NB4 (cell line): ENCODE results near the gene PNPT1.
"Not testable (repeated sequence)": the region's sequence is repeated elsewhere in the genome, so short reads cannot be mapped to it uniquely, and the experiment has no call there.

Experiments
- DNase-seq: peaks from one replicate; pipeline ENCODE4 v3.0.0; 2010; ENCODE audit warnings: low read depth
- H3K4me3 ChIP-seq: one replicate; pipeline ENCODE4 v1.5.1; 2011; ENCODE audit warnings: mild to moderate bottlenecking, low read depth, low read length, moderate library complexity
- MYC ChIP-seq: IDR thresholded peaks from 2 replicates; pipeline ENCODE4 v1.6.1; 2011; ENCODE audit warnings: low read depth, low read length
- POLR2A ChIP-seq: IDR thresholded peaks from 2 replicates; pipeline ENCODE4 v1.6.1; 2011; ENCODE audit warnings: mild to moderate bottlenecking; ENCODE audit not compliant: insufficient read length; ENCODE audit errors: extremely low read depth
- TF ChIP-seq, protein P1 (sequence below): IDR thresholded peaks from 2 replicates; pipeline ENCODE4 v1.6.1; 2011; ENCODE audit warnings: low read depth, low read length
- TF ChIP-seq, protein P2 (sequence below): IDR thresholded peaks from one replicate; pipeline ENCODE4 v1.5.1; 2012; ENCODE audit warnings: low read depth, low read length

PNPT1 gene

DNA sequence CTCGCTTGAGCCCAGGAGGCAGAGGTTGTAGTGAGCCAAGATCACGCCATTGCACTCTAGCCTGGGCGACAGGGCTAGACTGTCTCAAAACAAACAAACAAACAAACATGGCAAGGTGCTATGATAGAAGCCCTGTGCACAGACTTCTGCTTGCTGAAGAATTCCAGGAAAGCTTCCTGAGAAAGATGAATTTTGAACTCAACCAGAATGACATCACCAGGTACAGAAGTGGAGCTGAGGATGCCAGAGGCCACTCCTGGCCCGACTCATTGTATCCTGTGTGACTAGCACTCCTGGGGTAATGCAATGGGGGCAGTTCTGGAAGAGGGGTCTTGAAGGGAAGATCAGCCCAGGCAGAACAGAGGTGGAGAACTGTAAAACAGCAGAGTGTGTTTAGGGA lies 22.0 kb upstream of the PNPT1 start:
- H3K4me3 ChIP-seq: no peak overlapping the region
- DNase-seq: no peak
- TF ChIP-seq POLR2A (no peak), MYC (no peak)
- TF ChIP-seq, protein P1, sequence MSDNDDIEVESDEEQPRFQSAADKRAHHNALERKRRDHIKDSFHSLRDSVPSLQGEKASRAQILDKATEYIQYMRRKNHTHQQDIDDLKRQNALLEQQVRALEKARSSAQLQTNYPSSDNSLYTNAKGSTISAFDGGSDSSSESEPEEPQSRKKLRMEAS: no peak
- TF ChIP-seq, protein P2, sequence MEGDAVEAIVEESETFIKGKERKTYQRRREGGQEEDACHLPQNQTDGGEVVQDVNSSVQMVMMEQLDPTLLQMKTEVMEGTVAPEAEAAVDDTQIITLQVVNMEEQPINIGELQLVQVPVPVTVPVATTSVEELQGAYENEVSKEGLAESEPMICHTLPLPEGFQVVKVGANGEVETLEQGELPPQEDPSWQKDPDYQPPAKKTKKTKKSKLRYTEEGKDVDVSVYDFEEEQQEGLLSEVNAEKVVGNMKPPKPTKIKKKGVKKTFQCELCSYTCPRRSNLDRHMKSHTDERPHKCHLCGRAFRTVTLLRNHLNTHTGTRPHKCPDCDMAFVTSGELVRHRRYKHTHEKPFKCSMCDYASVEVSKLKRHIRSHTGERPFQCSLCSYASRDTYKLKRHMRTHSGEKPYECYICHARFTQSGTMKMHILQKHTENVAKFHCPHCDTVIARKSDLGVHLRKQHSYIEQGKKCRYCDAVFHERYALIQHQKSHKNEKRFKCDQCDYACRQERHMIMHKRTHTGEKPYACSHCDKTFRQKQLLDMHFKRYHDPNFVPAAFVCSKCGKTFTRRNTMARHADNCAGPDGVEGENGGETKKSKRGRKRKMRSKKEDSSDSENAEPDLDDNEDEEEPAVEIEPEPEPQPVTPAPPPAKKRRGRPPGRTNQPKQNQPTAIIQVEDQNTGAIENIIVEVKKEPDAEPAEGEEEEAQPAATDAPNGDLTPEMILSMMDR: no peak

DNA sequence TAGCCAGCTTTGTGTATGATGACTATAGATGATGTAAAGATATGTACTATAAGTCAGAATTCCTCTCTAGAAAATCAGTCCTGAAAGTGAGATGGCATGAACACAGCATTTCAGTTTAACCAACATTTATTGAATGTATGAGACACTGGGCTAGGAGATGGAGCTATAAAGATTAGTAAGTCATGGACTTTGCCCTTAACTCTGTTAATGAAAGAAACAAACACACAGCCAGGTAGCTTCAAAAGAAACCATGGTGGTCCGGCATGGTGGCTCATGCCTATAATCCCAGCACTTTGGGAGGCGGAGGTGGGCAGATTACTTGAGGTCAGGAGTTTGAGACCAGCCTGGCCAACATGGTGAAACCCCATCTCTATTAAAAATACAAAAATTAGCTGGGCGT lies 21.5 kb upstream of the PNPT1 start:
- H3K4me3 ChIP-seq, DNase-seq: not testable (repeated sequence)

DNA sequence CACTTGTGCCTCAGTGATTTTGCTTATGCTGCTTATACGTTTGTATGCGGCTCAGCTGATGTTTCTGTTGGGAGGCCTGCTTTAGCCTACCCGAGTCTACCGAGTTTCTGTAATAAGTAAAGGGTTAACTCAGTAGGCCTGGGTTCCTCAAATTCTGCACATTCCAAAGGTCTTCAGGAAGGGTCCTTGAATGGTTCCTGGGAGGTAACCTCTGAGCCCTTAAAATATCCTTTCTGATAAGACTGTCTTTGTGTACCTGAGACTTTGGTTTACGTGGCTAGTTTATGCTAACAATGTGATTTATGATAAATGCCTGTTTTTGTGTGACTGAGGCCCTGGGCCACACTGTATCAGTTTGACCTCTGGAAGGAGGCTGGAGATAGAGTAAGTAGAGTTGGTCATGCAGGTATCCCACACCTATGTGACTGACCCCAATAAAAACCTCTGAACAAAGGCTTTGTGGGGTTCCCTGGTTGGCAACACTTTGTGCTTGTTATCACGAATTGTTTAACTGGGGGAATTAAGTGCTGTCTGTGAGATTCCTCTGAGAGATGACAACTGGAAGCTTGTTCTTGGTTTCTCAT lies 18.9 kb upstream of the PNPT1 start:
- TF ChIP-seq POLR2A (no peak), MYC (no peak)
- DNase-seq: no peak
- H3K4me3 ChIP-seq: no peak overlapping the region

DNA sequence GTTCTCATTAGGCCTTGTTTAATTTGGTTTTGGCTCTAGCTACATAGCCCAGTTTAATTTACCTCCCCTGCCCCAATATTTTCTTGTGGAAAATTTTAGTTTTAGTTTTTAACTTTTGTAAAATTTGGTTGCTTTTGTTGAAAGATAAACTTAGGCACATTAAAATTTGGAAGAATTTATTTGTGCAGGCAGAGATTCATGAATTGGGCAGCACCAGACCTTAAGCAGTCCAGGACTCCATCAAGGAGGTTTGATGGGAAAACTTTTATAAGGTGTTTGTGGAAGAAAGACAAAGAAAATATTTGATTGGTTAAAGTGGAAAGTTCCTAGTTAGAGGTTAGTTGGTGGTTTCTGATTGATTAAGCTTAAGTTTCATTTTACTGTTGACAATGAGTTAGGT lies 16.4 kb upstream of the PNPT1 start:
- DNase-seq: no peak
- TF ChIP-seq, protein P1: no peak
- TF ChIP-seq, protein P2: no peak
- TF ChIP-seq MYC: no peak
- no peak for TF ChIP-seq POLR2A
- no peak overlapping the region for H3K4me3 ChIP-seq

DNA sequence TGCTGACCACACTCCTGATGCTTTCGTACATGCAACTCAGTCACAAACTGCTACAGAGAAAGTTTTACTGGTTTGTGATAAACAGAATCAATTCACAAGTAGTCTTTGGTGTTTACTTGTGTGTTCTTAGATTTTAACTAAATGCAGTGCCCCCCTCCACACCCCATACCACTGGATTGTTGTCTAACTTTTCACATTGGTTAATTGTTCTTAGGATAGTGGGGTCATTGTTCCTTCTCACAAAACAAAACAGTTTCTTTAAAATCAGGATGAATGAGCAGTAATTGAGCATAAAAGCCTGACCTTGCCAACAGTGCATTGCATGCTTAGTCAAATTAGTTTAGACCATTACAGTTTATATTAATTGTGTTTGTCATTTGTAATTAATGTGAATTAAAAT lies 14.1 kb upstream of the PNPT1 start:
- no peak for DNase-seq
- no peak overlapping the region for H3K4me3 ChIP-seq
- TF ChIP-seq, protein P2: no peak
- no peak for TF ChIP-seq MYC
- TF ChIP-seq, protein P1: no peak
- no peak for TF ChIP-seq POLR2A

DNA sequence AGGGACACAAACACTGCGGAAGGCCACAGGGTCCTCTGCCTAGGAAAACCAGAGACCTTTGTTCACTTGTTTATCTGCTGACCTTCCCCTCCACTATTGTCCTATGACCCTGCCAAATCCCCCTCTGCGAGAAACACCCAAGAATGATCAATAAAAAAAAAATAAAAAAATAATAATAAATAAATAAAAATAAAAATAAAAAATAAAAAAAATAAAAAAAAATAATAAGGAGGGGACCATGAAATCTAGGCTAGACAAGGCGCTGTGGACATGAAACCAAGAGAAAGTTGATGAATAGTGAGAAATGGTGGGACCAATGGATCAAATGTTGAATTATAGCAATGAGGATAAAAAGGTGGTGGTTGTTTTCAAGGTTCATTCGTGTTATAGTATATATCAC lies 12.6 kb upstream of the PNPT1 start:
- not testable (repeated sequence) for DNase-seq, H3K4me3 ChIP-seq

DNA sequence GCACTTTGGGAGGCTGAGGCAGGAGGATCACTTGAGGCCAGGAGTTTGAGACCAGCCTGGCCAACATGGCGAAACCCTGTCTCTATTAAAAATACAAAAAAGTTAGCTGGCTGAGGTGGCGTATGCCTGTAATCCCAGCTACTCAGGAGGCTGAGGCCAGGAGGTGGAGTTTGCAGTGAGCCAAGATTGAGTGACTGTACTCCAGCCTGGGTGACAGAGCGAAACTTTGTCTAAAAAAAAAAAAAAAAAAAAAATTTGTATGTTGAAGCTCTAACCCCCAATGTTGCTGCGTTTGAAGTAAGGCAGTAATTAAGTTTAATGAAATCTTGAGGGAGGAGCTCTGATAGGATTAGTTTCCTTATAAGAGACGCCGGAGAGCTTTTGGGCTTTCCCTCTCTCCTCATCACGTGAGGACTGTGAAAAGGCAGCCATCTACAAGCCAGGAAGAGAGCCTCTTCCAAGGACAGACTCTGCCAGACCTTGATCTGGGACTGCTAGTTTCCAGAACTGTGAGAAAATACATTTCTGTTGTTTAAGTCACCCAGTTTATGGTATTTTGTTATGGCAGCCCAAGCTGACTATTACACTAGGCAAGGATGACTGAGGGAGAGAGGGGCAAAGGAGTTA lies 11.5 kb upstream of the PNPT1 start:
- no peak for DNase-seq
- H3K4me3 ChIP-seq: no peak overlapping the region
- no peak for TF ChIP-seq POLR2A
- TF ChIP-seq MYC: no peak
- TF ChIP-seq, protein P2: no peak
- TF ChIP-seq, protein P1: no peak
